ENCODE measurements around the gene C1QTNF9B. TPM values are rescaled to one million over a fixed set of nuclear protein-coding genes. Genes with fewer than 3 reads are reported as not detected.
A peak's percentile ranks its signal among the peaks of the same experiment; 100 is the strongest.

The C1QTNF9B gene
- total RNA-seq, 1 donor = not detected

DNA sequence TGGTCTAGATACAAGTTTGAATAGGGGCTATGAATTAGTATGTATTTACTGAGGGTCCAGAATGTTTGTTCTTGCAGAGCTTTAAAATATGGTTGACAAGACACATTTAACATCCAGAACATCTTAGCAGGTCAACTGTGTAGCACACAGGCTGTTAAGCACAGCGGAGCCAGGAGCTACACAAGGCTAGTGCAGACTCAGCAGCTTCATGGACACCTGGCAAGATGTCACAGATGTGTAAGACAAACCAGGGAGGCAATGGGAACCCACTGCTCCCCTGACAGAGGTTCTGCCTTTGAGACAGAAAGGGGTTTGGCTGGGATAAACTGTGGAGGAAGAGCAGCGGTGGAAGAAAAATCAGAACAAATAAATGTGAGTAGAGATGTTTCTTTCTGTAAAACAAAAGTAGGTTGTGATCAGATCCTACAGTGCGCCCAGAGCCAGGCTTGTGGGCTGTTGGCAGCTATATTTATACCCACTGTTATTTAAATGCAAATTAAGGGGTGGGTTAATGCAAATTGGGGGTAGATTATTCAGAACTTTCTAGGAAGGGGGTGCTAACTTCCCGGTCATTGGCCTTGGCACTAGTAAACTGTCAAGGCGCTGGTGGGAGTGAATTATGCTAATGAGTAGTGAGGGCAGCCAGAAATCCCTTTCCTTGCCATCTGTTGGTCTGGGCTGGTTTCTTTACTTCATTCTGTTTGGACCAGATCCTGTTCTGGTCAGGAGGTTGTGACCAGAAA, 41.1 kb downstream of the C1QTNF9B start:
- no peak overlapping the region for H3K4me3 ChIP-seq (ENCODE audit: low read depth, low read length)
- TF ChIP-seq, protein P1, sequence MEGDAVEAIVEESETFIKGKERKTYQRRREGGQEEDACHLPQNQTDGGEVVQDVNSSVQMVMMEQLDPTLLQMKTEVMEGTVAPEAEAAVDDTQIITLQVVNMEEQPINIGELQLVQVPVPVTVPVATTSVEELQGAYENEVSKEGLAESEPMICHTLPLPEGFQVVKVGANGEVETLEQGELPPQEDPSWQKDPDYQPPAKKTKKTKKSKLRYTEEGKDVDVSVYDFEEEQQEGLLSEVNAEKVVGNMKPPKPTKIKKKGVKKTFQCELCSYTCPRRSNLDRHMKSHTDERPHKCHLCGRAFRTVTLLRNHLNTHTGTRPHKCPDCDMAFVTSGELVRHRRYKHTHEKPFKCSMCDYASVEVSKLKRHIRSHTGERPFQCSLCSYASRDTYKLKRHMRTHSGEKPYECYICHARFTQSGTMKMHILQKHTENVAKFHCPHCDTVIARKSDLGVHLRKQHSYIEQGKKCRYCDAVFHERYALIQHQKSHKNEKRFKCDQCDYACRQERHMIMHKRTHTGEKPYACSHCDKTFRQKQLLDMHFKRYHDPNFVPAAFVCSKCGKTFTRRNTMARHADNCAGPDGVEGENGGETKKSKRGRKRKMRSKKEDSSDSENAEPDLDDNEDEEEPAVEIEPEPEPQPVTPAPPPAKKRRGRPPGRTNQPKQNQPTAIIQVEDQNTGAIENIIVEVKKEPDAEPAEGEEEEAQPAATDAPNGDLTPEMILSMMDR (IDR thresholded peaks at IDR 0.05; ENCODE audit: insufficient read depth, low read length) = no peak
- DNase-seq (ENCODE audit: low read depth) = no peak

DNA sequence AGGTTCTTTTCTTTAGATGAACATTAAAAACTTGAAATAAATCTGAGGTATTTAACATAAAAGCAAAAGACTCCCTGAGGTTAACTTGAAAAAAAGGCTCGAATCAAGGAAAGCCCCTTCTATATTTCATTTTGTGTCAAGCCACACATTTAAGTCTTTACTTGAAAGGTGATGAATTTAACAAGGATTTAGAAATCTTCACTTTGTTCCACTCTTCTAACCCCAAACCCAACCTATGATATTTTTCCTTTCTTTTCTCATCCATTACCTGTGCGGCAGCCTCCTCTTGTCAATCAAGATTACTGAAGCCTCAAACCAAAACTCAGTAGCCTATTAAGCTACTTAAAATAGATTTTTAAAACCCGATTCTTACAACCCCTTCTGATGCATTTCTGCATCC, 41.9 kb downstream of the C1QTNF9B start:
- DNase-seq (ENCODE audit: low read depth) = no peak
- no peak overlapping the region for H3K4me3 ChIP-seq (ENCODE audit: low read depth, low read length)
- TF ChIP-seq, protein P1 (IDR thresholded peaks at IDR 0.05; ENCODE audit: insufficient read depth, low read length) = no peak

DNA sequence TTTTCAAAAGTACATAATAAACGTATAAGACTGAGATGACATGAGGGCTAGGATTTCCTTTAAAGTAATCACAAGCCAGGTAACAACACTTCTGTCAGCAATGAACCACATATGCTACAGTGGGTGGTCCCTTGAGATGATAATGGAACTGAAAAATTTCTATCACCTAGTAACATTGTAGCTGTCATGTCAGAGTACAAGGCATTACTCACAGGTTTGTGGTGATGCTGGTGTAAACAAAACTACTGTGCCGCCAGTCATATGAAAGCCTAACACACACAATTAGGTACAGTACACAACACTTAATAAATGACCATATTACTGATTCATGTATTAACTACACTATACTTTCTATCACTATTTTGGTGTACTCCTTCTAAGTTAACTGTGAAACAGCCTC, 45.0 kb downstream of the C1QTNF9B start:
- no peak for DNase-seq (ENCODE audit: low read depth)
- TF ChIP-seq, protein P1 (IDR thresholded peaks at IDR 0.05; ENCODE audit: insufficient read depth, low read length) = no peak
- no peak overlapping the region for H3K4me3 ChIP-seq (ENCODE audit: low read depth, low read length)

DNA sequence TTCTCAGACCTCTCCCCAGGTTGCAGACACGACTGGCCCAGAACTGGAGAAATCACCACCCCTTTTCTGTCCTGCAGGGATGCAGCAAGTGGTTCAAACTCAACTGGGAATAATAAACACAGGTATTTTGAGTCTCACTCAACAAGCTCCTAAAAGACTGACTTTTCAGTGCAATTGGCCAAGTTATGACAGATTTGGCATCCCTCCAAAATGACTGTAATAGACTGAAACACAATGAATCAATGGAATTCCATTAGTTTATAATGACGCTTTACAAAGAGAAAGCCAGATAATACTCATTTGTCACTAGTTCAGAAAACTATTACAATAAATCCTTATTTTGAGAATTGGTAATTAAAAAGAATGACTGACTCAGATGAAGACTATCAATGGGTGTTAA, 46.2 kb downstream of the C1QTNF9B start:
- DNase-seq (ENCODE audit: low read depth) = peak; percentile 51
- TF ChIP-seq, protein P1 (IDR thresholded peaks at IDR 0.05; ENCODE audit: insufficient read depth, low read length) = no peak
- no peak overlapping the region for H3K4me3 ChIP-seq (ENCODE audit: low read depth, low read length)

DNA sequence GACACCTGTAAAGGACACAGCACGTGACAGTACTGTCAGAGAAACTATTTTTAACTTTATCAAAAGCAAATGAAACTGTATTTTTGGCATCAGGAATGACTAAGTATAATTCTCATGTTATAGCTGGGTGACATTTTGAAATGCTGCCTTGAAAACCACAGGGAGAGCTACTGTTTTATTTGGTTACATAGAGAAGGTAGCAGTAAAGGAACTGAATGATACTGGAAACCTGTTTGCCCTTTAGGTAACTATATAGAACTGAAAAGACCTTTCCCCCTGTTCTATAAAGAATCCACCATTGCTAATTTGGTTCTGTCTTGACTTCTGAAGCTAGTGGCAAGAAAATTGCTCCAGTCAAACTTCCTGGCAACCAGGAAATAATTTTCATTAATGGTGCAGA, 47.2 kb downstream of the C1QTNF9B start:
- H3K4me3 ChIP-seq (ENCODE audit: low read depth, low read length) = no peak overlapping the region
- DNase-seq (ENCODE audit: low read depth) = no peak
- TF ChIP-seq, protein P1 (IDR thresholded peaks at IDR 0.05; ENCODE audit: insufficient read depth, low read length) = no peak

DNA sequence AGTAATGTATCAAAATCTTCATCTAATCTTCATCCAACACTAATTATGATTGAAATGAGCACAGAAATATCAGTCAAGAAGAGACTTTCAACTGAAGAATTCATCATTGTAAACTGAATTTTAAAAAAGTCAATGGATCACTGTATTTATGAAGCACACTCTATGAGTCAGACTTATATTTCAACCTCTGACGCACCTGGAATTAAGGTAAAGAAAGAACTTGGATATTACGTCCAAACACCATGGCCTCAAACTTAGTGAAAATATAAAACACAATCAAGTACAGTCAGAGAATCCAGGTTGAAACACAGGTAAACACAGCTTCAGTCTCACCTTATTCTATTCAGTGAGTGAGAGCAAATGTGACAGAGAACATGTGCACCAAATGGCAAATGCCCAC, 47.6 kb downstream of the C1QTNF9B start:
- no peak overlapping the region for H3K4me3 ChIP-seq (ENCODE audit: low read depth, low read length)
- DNase-seq (ENCODE audit: low read depth) = no peak
- TF ChIP-seq, protein P1 (IDR thresholded peaks at IDR 0.05; ENCODE audit: insufficient read depth, low read length) = no peak

Measured in fibroblast of the aortic adventitia (primary cell).